GM18502 (cell line): Measurements from ENCODE around the gene DPP10.
"Not testable (repeated sequence)": the region's sequence is repeated elsewhere in the genome, so short reads cannot be mapped to it uniquely, and the experiment has no call there.

Experiments
- ATAC-seq: cut with Tn5 transposase; IDR thresholded peaks from one replicate; pipeline ENCODE4 v1.9.1; 2021; ENCODE audit warnings: mild to moderate bottlenecking; ENCODE audit not compliant: unreplicated experiment, poor library complexity

Gene DPP10

DNA sequence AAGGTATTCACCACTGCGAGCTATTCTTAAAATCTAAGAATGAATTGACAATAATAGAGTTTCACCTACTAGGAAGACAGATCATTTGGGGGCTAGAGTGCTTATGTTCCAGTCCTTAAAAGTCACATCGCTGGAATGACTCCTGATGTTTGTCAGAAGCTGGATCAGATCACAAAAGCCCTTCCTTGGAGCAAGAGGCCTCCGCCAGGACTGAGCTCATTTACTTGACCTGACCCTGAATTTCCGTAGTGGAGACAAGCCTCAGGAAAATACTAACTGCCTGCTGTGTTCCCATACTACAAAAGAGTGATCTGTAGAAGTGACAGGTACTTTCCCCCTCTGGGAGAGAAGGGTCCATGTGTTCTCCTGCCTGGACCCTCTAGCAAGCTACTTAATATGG, 483.9 kb downstream of the DPP10 start:
- ATAC-seq: no peak

DNA sequence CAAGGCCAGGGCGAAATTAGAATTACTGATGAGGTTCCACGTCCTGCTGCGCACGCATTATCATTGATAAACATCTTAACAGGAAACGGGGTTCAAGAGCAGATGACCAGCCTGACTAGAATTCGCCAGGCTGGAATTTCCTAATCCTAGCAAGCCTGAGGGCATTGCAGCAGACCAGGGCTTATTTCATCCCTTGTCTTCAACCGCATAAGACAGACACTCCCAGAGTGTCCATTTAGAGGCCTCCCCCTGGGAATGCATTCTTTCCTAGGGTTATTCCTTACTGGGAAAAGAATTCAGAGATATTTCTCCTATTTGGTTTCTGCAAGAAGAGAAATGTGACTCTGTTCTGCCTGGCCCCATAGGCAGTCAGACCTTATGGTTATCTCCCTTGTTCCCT, 486.8 kb downstream of the DPP10 start:
- ATAC-seq: no peak

DNA sequence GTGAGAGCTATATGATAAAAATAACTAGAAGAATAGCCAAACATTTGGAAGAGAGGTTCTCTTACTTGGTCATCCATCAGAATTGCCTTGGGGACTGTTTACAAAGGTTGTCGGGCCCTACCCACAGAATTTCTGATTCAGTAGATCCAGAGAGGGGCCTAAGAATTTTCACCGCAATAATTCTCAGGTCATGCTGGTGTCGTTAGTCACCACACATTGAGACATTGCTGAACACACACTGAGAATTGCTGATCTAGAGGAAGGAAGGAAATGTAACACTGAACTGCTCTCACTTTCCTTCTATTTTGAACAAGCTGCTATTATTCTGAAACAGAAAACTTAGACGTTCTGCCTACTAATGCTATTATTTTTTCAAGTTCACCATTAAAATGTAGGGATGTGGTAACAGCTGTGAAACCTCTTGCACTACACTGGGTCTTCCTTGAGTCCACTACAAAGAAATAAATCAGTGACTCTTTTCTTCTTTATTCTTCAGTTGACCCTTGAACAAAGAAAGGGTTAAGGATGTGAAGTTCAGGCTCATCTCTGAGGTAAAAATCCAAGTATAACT, 491.3 kb downstream of the DPP10 start:
- ATAC-seq: no peak

DNA sequence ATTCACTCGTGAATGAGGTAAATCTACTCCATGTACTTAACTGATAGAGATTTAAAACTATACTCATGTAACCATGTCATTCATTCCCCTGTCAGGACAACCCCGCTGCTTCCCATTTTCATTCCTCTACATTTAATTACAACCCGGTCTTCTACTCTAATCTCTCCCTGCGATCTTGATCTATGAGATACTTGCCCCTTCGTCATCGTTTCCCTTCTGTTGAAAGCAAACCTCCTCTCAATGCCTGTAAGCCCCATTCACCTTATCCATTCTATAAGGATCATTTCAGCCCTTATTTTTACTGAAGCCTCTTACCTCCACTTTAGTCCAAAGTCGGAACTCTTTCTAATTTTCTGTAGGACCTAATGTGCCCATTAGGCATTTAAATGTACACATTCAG, 492.6 kb downstream of the DPP10 start:
- no peak for ATAC-seq

DNA sequence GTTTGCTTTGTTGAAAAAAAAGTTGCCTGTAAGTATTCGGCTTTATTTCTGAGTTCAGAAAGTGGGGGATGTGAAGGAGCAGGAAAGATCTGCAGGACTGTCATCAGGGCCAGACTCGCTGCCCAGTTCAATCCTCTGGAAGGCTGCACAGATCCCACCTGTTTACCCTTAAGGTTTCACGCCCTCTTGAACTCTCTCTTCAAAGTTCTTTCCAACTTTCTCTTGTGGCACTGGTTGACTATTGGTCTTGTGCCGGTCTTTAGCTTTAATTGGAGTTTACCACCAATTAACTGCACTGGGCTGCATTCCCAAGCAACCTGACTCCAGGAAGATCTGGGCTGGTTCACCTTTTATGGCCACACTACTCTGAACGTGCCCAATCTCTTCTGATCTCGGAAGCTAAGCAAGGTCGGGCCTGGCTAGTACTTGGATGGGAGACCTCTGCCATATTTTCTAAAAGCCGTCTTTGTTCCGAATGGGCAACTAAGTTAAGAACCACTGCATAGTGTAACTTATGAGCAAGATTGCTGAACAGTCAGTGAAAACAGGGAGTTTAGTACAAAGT, 495.0 kb downstream of the DPP10 start:
- ATAC-seq: no peak

DNA sequence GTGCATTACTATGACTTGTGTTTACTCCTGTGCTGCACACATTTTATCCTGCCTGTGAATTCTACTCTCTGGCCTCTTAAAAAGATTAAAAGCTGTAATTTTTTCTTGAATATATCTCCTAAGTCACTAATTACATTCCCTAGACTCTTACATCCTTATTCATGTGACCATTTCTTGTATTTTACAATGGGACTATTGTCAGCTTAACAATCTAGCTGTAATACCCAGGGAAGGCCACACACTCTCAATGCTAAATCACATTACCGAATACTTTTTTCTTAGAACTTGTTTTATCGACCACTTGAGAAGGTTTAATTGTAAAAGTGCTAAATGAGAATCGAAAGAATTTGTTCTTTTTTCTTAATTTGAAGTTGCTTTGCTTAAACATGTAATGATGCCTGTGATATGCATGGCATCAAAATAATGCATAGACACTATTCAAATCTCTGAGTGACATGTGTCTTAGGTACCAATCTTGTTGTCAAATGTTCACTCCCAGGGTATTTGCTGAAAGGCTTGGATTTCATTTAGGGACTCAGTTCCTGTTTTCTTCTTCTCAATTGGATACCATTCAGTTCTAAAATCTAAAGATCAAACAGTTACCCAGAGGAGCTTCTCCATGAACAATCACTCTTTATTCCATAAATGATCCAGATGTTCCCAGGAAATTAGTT, 498.5 kb downstream of the DPP10 start:
- ATAC-seq: no peak

DNA sequence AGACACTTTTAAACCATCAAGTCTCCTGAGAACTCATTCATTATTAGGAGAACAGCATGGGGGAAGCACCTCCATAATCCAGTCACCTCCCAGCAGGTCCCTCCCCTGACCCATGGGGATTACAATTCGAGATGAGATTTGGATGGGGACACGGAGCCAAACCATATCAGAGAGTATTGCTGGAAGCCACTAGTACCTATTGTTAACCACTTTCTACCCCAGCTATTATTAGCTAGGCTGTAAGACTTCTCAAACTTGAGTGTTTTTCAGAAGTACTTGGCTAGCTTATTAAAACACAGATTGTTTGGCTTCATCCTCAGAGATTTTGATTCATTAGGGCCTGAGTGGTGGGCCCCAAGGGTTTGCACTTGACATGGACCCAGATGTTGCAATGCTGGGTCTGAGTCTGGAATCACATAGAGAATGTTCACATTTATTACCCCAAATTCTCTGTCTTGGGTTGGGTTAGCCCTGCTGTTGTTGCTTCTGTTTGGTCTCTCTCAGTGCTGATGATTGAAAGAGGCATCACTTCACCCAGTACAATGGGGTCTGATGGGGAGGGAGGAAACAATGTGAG, 506.9 kb downstream of the DPP10 start:
- ATAC-seq: no peak

DNA sequence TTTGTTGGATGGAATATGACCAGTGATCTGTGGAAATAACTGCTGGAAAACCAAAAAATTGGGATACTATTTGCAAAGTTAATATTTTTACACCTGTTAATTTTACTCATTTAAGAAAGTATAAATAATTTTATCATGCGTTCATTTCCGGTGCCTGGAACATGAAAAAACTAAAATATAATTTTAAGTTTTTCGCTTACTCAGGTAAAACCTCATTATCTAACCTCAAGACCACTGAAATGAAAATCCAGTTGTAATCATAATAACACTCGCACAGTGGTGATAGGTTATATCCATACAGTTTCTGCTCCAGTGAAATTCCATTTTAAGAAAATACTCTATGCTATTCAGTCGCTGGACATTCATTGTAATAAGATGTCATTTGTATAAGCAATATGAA, 517.9 kb downstream of the DPP10 start:
- ATAC-seq: no peak

DNA sequence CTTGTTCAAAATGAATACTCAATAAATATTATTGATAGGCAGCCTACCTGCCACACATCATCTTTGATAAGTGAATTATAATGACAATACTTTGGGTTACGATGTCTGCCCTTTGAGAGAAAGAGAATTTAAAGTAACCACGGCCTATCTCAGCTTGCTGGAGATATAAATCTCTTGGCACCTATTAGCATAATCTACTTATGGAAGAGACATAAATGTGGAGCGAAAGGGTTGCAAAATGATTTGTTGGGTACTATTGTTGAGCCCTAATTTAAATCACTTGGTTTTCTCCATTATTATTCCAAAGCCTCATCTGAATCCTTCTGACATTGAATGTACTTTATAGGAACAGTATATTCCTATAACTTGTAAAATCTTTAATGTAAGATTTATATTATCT, 520.1 kb downstream of the DPP10 start:
- ATAC-seq: no peak

DNA sequence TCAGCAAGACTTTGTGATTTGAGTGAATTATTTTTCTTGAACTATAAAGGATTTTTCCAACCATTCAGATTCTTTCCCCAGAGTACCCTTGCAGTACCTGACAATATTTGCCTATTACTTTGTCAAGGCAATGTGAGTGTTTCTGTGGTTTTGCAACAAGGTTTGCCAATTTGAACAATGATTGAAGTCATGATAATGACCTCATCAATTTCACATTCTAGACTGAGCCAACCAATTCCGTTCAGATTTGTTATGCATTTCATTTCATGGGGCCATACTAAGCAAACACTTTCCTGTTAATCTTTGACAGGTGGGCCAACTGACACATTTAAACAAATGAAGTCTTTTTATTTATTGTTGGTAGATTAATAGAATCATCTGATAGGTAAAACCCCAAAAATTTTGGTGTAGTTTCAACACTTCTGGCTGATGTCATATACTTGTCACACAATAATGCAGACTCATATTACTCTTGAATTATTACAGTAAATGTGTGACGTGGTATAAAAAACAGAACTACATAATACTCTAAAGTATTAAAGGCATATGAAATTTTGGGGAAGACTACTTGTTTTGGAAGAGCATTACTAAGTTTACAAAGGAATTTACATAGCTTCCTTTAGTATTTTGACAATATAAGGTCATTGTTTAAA, 526.4 kb downstream of the DPP10 start:
- ATAC-seq: no peak

DNA sequence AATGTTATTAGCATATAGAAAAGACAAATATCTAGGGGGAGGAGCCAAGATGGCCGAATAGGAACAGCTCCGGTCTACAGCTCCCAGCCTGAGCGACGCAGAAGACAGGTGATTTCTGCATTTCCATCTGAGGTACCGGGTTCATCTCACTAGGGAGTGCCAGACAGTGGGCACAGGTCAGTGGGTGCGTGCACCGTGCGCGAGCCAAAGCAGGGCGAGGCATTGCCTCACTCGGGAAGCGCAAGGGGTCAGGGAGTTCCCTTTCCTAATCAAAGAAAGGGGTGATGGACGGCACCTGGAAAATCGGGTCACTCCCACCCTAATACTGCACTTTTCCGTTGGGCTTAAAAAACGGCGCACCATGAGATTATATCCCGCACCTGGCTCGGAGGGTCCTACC, 561.9 kb downstream of the DPP10 start:
- not testable (repeated sequence) for ATAC-seq

DNA sequence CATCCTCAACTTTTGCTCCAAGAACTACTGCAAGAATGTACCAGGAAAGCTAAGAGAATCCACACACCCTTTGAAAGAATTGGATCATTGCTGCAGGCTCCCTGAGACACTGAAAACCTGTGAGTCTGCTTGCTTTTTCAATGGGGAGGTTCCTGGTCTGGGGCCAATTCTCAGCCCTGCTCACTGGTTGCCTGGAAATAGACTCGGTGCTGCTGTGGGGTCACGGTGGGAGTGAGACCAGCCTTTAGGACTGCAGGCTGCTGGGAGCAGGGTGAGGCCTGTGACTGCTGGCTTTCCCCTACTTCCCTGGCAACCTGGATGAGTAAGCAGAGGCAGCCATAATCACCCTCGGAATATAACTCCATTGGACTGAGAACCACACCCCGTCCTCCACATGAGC, 569.3 kb downstream of the DPP10 start:
- ATAC-seq: no peak

DNA sequence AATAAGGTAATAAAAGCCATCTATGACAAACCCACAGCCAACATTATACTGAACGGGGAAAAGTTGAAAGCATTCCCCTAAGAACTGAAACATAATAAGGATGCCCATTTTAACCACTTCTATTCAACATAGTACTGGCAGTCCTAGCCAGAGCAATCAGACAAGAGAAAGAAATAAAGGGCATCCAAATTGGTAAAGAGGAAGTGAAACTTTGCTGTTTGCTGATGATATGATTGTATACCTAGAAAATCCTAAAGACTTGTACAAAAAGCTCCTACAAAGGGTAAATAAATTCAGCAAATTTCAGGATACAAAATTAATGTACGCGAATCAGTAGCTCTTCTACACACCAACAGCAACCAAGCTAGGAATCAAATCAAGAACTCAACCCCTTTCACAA, 579.6 kb downstream of the DPP10 start:
- not testable (repeated sequence) for ATAC-seq

DNA sequence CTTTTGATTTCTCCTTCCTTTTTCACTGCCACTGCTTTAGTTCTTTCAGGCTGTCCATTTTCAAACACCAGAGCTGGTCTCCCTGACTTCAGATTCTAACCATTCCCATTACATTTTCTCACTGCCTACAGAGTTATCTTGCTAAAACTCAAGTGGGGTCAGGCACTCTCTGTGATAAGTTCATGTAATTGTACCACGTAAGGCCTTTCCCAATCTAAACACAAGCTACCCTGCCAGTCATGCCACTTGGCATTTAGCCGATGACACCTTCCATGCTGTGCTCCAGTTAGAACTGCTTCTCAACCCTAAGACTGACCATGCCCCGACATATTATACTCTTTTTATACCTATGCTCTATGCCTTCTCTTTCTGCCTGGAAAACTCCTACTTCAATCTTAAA, 592.4 kb downstream of the DPP10 start:
- no peak for ATAC-seq

DNA sequence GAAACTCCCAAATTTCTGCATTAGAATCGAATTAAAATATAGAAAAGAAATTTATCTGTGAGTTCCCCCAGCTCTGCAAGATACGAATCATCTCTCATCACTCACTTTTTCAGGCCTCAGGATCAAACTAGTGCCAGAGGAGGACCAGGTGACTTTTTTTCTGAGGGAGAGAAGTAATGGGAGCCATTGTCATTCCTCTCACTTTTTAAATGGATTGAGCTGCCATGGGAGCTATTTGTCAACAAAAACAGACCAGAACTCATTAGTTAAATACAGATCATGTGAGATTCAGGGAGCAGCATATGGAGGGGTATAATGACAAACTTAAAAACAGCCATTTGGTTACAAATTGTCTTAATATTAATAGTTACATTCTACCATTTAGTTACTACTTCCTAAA, 594.4 kb downstream of the DPP10 start:
- no peak for ATAC-seq

DNA sequence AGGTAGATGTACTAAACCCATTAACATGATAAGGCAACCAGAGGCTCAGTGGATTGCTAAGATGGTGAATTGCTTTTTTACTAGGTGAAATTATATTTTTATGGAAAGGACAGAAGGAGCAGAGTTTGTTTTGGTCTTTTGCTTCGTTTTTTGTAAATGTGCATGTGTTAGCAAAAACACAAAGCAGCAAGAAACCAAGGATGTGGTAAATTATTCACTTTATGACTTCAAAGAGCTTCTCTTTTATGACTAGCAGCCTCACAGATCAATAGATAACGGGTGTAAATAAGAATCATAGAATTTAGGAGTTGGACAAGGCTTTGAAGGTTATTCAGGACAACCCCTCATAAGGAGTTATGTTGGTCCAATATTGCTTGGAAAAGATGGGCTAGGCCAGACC, 615.0 kb downstream of the DPP10 start:
- ATAC-seq: no peak

DNA sequence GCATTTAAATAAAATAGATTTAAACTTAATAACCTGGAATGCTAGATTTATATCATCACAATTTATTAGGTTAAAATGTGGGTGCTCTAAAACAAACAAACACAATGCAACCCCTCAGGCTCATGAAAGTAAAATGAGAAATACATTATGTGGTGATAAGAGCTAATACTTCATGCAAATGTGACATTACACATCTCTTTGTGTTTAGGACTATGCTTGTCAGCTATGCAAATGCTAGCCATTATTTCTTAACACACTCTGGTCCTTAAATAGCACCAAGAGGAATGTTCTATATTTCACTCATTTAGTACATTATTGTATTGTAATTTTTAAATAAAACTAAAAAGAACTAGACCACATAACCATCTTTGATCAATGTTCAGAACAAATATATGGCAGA, 627.6 kb downstream of the DPP10 start:
- no peak for ATAC-seq

DNA sequence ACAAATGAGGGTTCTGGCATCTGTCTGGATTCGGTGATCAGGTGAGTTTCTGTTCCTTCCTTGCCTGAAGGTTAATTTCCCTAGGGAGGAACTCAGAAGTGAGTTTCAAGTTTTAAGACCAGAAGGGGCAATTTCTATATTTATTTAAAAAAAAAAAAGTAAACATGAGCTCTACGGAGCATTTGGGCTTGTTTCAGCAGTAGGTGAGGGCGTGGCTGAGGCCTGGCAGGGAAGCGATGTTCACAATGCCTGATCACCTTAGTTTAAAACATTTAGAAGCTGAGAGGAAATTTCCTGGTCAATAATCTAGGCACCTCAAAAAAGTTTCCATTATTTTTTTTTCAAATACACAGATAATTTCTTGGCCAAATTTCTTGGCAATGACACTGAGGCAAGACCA, 629.1 kb downstream of the DPP10 start:
- no peak for ATAC-seq

DNA sequence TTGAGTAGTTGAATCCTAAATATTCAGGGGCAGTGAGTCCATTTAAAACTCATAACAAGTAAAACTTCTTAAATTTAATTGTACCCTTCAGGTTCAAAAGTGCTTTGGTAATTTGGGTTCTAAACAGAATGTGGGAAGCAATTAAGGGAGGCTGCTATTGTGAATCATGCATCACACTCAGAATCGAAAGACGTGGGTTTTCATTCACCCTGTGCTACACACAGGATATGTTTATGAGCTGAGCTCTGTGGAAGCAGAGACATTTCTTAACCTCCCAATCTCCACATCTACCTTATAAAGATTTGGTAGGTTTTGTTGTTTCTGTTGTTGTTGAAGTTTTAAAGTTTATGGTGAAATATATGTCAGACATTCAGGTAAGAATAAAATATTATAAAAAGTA, 633.4 kb downstream of the DPP10 start:
- ATAC-seq: no peak

DNA sequence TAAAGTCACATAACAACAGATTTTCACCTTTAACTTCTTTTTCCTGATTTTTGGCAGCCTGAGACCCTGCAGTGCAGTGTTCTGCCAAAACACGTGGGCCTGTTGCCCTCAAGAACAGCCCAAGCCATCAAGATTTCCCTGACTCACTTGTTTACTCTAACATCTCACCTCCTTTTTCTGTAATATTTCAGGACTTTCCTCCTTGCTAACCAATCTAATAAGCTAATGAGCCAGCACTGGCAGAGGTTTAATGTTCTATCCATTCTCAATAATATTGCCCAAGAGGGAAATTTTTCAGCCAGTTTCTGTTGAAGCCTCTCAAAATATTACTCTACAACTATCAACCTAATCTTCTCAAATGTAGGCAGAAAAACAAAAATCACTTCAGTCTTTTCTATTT, 635.2 kb downstream of the DPP10 start:
- no peak for ATAC-seq

DNA sequence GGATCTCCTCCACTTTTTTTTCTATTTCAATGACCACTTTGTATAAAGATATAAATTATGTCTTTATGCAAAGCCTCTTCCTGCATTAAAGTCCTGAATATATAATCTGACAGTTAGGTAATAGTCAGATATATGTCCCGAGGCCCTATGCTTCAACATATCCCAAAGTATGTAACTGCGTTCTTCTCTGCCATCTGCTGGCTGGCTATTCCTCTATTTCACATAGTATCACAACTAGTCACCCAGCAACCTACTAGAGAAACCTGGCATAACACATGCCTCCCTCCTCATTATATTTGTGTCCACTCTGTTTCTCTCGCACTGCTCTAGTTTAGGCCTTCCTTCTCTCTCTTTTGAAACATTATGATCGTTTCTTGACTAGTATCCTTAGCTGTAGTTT, 640.8 kb downstream of the DPP10 start:
- no peak for ATAC-seq
